GM23338 (cell line): ENCODE measurements around the gene TOP2A. TPM values are rescaled to one million over a fixed set of nuclear protein-coding genes. Genes with fewer than 3 reads are reported as not detected.
"Not testable (repeated sequence)": the region's sequence is repeated elsewhere in the genome, so short reads cannot be mapped to it uniquely, and the experiment has no call there.

Experiments
- ATAC-seq: fragments of 200-7000 bp; cut with Tn5 transposase; 3 replicates; pipeline ENCODE4 v1.9.1; 2020
- DNase-seq: peaks from one replicate; pipeline ENCODE4 v3.0.0-alpha.2; 2015; ENCODE audit warnings: low spot score
- H2AFZ ChIP-seq: fragments of 200-600 bp; sonication (generic); 2 replicates; pipeline ENCODE4 v1.8.0; 2016; ENCODE audit warnings: antibody characterized with exemption, mild to moderate bottlenecking, moderate library complexity
- H3F3A ChIP-seq: fragments of 200-600 bp; sonication (generic); replicated peaks from 2 replicates; pipeline ENCODE4 v1.8.0; 2017; ENCODE audit warnings: antibody characterized with exemption, mixed run types, low read depth
- H3K27ac ChIP-seq: fragments of 200-600 bp; sonication (generic); 2 replicates; pipeline ENCODE4 v1.6.1; 2016; ENCODE audit warnings: low read depth
- H3K27me3 ChIP-seq: fragments of 200-600 bp; sonication (generic); 2 replicates; pipeline ENCODE4 v1.8.0; 2016; ENCODE audit warnings: mild to moderate bottlenecking, mixed run types, moderate library complexity; ENCODE audit not compliant: insufficient read depth
- H3K36me3 ChIP-seq: fragments of 200-600 bp; sonication (generic); 2 replicates; pipeline ENCODE4 v1.8.0; 2016; ENCODE audit warnings: mild to moderate bottlenecking; ENCODE audit not compliant: insufficient read depth
- H3K4me1 ChIP-seq: fragments of 200-600 bp; sonication (generic); 2 replicates; pipeline ENCODE4 v1.8.0; 2016; ENCODE audit warnings: mild to moderate bottlenecking, moderate library complexity; ENCODE audit not compliant: insufficient read depth
- H3K4me2 ChIP-seq: fragments of 200-600 bp; sonication (generic); 2 replicates; pipeline ENCODE4 v1.7.1; 2017; ENCODE audit warnings: mixed run types
- H3K4me3 ChIP-seq: fragments of 200-600 bp; sonication (generic); 2 replicates; pipeline ENCODE4 v1.6.1; 2016; ENCODE audit warnings: mixed run types
- H3K79me2 ChIP-seq: fragments of 200-600 bp; sonication (generic); replicated peaks from 2 replicates; pipeline ENCODE4 v1.8.0; 2017; ENCODE audit warnings: mild to moderate bottlenecking; ENCODE audit not compliant: insufficient read depth
- H3K9me2 ChIP-seq: fragments of 200-600 bp; sonication (generic); 2 replicates; pipeline ENCODE4 v1.8.0; 2017; ENCODE audit not compliant: insufficient read depth
- H4K20me1 ChIP-seq: fragments of 200-600 bp; sonication (generic); replicated peaks from 2 replicates; pipeline ENCODE4 v1.8.0; 2017; ENCODE audit warnings: mild to moderate bottlenecking; ENCODE audit not compliant: insufficient read depth
- H3K27ac Mint-ChIP-seq: 2 replicates; pipeline ENCODE4 v1.8.0; 2020; ENCODE audit warnings: inconsistent platforms, mild to moderate bottlenecking, moderate library complexity, mixed read lengths
- H3K27me3 Mint-ChIP-seq: 3 replicates; pipeline ENCODE4 v1.8.0; 2022; ENCODE audit warnings: low read depth, mild to moderate bottlenecking, moderate library complexity, mixed read lengths, inconsistent platforms; ENCODE audit not compliant: insufficient read depth, poor library complexity
- H3K36me3 Mint-ChIP-seq: 3 replicates; pipeline ENCODE4 v1.8.0; 2021; ENCODE audit warnings: low read depth, mild to moderate bottlenecking, inconsistent platforms, moderate library complexity, mixed read lengths
- H3K4me1 Mint-ChIP-seq: 3 replicates; pipeline ENCODE4 v1.8.0; 2020; ENCODE audit warnings: mild to moderate bottlenecking, inconsistent platforms, mixed read lengths
- H3K4me3 Mint-ChIP-seq: 3 replicates; pipeline ENCODE4 v1.8.0; 2021; ENCODE audit warnings: moderate library complexity, mild to moderate bottlenecking, inconsistent platforms, mixed read lengths
- H3K9me3 Mint-ChIP-seq: 3 replicates; pipeline ENCODE4 v1.8.0; 2020; ENCODE audit warnings: moderate library complexity, mild to moderate bottlenecking, inconsistent platforms, mixed read lengths
- CREB1 ChIP-seq: fragments of 250-450 bp; sonication (Bioruptor Pico); IDR thresholded peaks from 2 replicates; pipeline ENCODE4 v1.5.0; 2020; ENCODE audit warnings: low read depth, mild to moderate bottlenecking, moderate library complexity
- EZH2phosphoT487 ChIP-seq: fragments of 200-600 bp; sonication (generic); IDR thresholded peaks from one replicate; pipeline ENCODE4 v1.8.1; 2018; ENCODE audit warnings: antibody characterized with exemption; ENCODE audit not compliant: unreplicated experiment
- JUNB ChIP-seq: IDR thresholded peaks from one replicate; pipeline ENCODE4 v1.6.1; 2016; ENCODE audit warnings: antibody characterized with exemption; ENCODE audit not compliant: unreplicated experiment
- STAT1 ChIP-seq: IDR thresholded peaks from one replicate; pipeline ENCODE4 v1.6.1; 2016; ENCODE audit warnings: antibody characterized with exemption; ENCODE audit not compliant: unreplicated experiment
- ZNF114 ChIP-seq: fragments of 250-450 bp; sonication (Bioruptor Pico); IDR thresholded peaks from 2 replicates; pipeline ENCODE4 v1.5.0; 2020; ENCODE audit warnings: mild to moderate bottlenecking, moderate library complexity
- polyA plus RNA-seq: library from polyadenylated mRNA; unstranded; fragments of >200 nt; fragmentation: Nextera tagmentation; extraction: Ambion mirVana; gene quantifications from 2 replicates; pipeline ENCODE4 v1.2.1, GENCODE V29; 2016
- total RNA-seq: library from RNA; depleted of rRNA; stranded (reverse); fragments of >200 nt; shearing (Covaris generic); gene quantifications from 2 replicates; pipeline ENCODE4 v1.2.3, GENCODE V29; 2014
- TF ChIP-seq, protein P1 (sequence below): fragments of 250-450 bp; sonication (Bioruptor Pico); IDR thresholded peaks from 2 replicates; pipeline ENCODE4 v1.5.0; 2020; ENCODE audit warnings: mild to moderate bottlenecking, moderate library complexity
- TF ChIP-seq, protein P2 (sequence below), 2 experiments: fragments of 200-600 bp in 1 of 2; sonication (generic) in 1 of 2; conservative IDR thresholded peaks; 2 replicates each; pipeline versions ENCODE4 v1.5.1 to v1.6.1; 2016 to 2017; ENCODE audit warnings: antibody characterized with exemption in 2 of 2, low read depth in 2 of 2, mild to moderate bottlenecking in 2 of 2, moderate library complexity in 1 of 2
- TF ChIP-seq, protein P3 (sequence below): IDR thresholded peaks from 2 replicates; pipeline ENCODE4 v1.6.1; 2016; ENCODE audit warnings: antibody characterized with exemption

TOP2A gene
- total and polyA plus RNA-seq, 2 experiments from 2014 or later: 263 to 442 TPM

DNA sequence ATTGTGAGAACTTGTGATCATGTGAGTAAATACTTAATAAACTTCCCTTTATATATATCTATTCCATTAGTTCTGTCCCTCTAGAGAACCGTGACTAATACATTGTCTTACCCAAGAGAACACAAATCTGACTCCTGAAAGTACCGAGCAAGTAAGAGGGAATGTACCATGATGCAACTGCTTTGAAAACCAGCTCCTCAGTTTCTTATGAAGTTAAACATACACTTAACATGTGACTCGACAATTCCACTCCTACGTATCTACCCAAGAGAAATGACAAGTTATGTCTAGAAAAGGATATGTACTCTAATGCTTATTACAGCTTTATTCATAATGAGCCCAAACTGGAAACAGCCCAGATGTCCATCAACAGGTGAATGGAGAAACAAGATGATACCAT lies 44.4 kb downstream of the TOP2A start (continued):
- TF ChIP-seq, protein P1, sequence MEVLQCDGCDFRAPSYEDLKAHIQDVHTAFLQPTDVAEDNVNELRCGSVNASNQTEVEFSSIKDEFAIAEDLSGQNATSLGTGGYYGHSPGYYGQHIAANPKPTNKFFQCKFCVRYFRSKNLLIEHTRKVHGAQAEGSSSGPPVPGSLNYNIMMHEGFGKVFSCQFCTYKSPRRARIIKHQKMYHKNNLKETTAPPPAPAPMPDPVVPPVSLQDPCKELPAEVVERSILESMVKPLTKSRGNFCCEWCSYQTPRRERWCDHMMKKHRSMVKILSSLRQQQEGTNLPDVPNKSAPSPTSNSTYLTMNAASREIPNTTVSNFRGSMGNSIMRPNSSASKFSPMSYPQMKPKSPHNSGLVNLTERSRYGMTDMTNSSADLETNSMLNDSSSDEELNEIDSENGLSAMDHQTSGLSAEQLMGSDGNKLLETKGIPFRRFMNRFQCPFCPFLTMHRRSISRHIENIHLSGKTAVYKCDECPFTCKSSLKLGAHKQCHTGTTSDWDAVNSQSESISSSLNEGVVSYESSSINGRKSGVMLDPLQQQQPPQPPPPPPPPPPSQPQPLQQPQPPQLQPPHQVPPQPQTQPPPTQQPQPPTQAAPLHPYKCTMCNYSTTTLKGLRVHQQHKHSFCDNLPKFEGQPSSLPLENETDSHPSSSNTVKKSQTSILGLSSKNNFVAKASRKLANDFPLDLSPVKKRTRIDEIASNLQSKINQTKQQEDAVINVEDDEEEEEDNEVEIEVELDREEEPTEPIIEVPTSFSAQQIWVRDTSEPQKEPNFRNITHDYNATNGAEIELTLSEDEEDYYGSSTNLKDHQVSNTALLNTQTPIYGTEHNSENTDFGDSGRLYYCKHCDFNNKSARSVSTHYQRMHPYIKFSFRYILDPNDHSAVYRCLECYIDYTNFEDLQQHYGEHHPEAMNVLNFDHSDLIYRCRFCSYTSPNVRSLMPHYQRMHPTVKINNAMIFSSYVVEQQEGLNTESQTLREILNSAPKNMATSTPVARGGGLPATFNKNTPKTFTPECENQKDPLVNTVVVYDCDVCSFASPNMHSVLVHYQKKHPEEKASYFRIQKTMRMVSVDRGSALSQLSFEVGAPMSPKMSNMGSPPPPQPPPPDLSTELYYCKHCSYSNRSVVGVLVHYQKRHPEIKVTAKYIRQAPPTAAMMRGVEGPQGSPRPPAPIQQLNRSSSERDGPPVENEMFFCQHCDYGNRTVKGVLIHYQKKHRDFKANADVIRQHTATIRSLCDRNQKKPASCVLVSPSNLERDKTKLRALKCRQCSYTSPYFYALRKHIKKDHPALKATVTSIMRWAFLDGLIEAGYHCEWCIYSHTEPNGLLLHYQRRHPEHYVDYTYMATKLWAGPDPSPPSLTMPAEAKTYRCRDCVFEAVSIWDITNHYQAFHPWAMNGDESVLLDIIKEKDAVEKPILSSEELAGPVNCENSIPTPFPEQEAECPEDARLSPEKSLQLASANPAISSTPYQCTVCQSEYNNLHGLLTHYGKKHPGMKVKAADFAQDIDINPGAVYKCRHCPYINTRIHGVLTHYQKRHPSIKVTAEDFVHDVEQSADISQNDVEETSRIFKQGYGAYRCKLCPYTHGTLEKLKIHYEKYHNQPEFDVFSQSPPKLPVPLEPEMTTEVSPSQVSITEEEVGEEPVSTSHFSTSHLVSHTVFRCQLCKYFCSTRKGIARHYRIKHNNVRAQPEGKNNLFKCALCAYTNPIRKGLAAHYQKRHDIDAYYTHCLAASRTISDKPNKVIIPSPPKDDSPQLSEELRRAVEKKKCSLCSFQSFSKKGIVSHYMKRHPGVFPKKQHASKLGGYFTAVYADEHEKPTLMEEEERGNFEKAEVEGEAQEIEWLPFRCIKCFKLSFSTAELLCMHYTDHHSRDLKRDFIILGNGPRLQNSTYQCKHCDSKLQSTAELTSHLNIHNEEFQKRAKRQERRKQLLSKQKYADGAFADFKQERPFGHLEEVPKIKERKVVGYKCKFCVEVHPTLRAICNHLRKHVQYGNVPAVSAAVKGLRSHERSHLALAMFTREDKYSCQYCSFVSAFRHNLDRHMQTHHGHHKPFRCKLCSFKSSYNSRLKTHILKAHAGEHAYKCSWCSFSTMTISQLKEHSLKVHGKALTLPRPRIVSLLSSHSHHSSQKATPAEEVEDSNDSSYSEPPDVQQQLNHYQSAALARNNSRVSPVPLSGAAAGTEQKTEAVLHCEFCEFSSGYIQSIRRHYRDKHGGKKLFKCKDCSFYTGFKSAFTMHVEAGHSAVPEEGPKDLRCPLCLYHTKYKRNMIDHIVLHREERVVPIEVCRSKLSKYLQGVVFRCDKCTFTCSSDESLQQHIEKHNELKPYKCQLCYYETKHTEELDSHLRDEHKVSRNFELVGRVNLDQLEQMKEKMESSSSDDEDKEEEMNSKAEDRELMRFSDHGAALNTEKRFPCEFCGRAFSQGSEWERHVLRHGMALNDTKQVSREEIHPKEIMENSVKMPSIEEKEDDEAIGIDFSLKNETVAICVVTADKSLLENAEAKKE (CRISPR knock-in tag): no peak
- no peak for TF ChIP-seq CREB1 (CRISPR knock-in tag)
- TF ChIP-seq, protein P2, sequence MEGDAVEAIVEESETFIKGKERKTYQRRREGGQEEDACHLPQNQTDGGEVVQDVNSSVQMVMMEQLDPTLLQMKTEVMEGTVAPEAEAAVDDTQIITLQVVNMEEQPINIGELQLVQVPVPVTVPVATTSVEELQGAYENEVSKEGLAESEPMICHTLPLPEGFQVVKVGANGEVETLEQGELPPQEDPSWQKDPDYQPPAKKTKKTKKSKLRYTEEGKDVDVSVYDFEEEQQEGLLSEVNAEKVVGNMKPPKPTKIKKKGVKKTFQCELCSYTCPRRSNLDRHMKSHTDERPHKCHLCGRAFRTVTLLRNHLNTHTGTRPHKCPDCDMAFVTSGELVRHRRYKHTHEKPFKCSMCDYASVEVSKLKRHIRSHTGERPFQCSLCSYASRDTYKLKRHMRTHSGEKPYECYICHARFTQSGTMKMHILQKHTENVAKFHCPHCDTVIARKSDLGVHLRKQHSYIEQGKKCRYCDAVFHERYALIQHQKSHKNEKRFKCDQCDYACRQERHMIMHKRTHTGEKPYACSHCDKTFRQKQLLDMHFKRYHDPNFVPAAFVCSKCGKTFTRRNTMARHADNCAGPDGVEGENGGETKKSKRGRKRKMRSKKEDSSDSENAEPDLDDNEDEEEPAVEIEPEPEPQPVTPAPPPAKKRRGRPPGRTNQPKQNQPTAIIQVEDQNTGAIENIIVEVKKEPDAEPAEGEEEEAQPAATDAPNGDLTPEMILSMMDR (conservative IDR thresholded peaks at IDR 0.05; ENCODE audit: low read depth in 2 of 2): no peak
- TF ChIP-seq EZH2phosphoT487: no peak
- TF ChIP-seq ZNF114 (CRISPR knock-in tag): no peak
- no peak for TF ChIP-seq JUNB
- TF ChIP-seq, protein P3, sequence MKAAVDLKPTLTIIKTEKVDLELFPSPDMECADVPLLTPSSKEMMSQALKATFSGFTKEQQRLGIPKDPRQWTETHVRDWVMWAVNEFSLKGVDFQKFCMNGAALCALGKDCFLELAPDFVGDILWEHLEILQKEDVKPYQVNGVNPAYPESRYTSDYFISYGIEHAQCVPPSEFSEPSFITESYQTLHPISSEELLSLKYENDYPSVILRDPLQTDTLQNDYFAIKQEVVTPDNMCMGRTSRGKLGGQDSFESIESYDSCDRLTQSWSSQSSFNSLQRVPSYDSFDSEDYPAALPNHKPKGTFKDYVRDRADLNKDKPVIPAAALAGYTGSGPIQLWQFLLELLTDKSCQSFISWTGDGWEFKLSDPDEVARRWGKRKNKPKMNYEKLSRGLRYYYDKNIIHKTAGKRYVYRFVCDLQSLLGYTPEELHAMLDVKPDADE: no peak
- no peak for TF ChIP-seq STAT1

DNA sequence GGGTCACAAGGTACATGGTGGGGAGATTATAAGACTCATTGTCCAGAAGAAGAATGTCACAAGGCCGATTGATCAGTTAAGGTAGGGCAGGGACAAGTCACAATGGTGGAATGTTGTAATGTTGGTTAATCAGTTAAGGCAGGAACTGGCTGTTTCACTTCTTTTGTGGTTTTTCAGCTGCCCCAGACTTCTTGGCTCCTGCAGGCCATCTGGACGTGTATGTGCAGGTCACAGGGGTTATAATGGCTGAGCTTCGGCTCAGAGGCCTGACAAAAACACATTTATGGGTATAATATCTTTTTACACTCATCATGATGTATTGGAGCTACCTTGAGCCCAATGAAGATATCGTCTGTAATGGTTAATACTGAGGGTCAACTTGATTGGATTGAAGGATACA lies 45.1 kb downstream of the TOP2A start:
- not testable (repeated sequence) for H2AFZ ChIP-seq, ATAC-seq, H3K36me3 ChIP-seq, H3K9me2 ChIP-seq, H3K4me2 ChIP-seq, H3K4me1 ChIP-seq, H3K4me1 Mint-ChIP-seq, H3K4me3 Mint-ChIP-seq, H3F3A ChIP-seq, H3K79me2 ChIP-seq, DNase-seq, H3K4me3 ChIP-seq, H4K20me1 ChIP-seq, H3K27me3 ChIP-seq, H3K27ac Mint-ChIP-seq, H3K27ac ChIP-seq
- peaks cover 11% of the 10 kb centered on the region; the same call in 2 of the 3 replicates for H3K36me3 Mint-ChIP-seq
- peaks cover 14% of the 10 kb centered on the region for H3K9me3 Mint-ChIP-seq
- peaks cover 16% of the 10 kb centered on the region for H3K27me3 Mint-ChIP-seq
